NCI-H774 (cell line): ENCODE results near the gene MCUB.

Experiments used
- DNase-seq: peaks from one replicate; lab custom pipeline; 2025; lab: John Stamatoyannopoulos, UW

The MCUB gene

GRCh38 chr4:109683621-109684253 is 123.7 kb downstream of the MCUB start:
- DNase-seq: no peak

GRCh38 chr4:109684727-109685126 is 124.7 kb downstream of the MCUB start:
- no peak for DNase-seq

- DNase-seq: no peak
Measured at GRCh38 chr4:109690690-109691410, 130.8 kb downstream of the MCUB start.

GRCh38 chr4:109691411-109691920 is 131.4 kb downstream of the MCUB start:
- no peak for DNase-seq

- DNase-seq: no peak
Measured at GRCh38 chr4:109698656-109699055, 138.6 kb downstream of the MCUB start.

GRCh38 chr4:109699553-109700225 is 139.6 kb downstream of the MCUB start:
- no peak for DNase-seq

- no peak for DNase-seq
Measured at GRCh38 chr4:109701566-109702410, 141.7 kb downstream of the MCUB start.

GRCh38 chr4:109702950-109703663 is 143.1 kb downstream of the MCUB start, which contains the start of gene CASP6:
CASP6 (minus strand) TSS chr4:109703445; CDS start chr4:109703395, 50 bp downstream.
- peak; percentile 67 for DNase-seq

- DNase-seq: no peak
Measured at GRCh38 chr4:109703664-109704361, 143.8 kb downstream of the MCUB start.

GRCh38 chr4:109708435-109708834 is 148.4 kb downstream of the MCUB start:
- DNase-seq: no peak

GRCh38 chr4:109708990-109709389 is 148.9 kb downstream of the MCUB start:
- DNase-seq: no peak

- no peak for DNase-seq
Measured at GRCh38 chr4:109713500-109713899, 153.5 kb downstream of the MCUB start.

- DNase-seq: no peak
Measured at GRCh38 chr4:109718759-109719158, 158.7 kb downstream of the MCUB start.

- DNase-seq: no peak
Measured at GRCh38 chr4:109719604-109720003, 159.6 kb downstream of the MCUB start.

- DNase-seq: no peak
Measured at GRCh38 chr4:109721033-109721432, 161.0 kb downstream of the MCUB start.

- no peak for DNase-seq
Measured at GRCh38 chr4:109722357-109722756, 162.3 kb downstream of the MCUB start.

GRCh38 chr4:109723110-109723509 is 163.1 kb downstream of the MCUB start:
- no peak for DNase-seq

- DNase-seq: no peak
Measured at GRCh38 chr4:109728385-109728784, 168.3 kb downstream of the MCUB start.

GRCh38 chr4:109729117-109729717 is 169.2 kb downstream of the MCUB start:
- DNase-seq: no peak
